HEK293T (cell line): ENCODE data around the gene BLTP1.

Experiments
- FOXM1 ChIP-seq: fragments of 450-650 bp; IDR thresholded peaks from 2 replicates; pipeline ENCODE4 v1.6.1; 2017; ENCODE audit warnings: mild to moderate bottlenecking, borderline replicate concordance
- HDGF ChIP-seq: fragments of 450-650 bp; IDR thresholded peaks from 2 replicates; pipeline ENCODE4 v1.6.1; 2017; ENCODE audit warnings: antibody characterized with exemption, borderline replicate concordance
- SP1 ChIP-seq: fragments of 450-650 bp; IDR thresholded peaks from 2 replicates; pipeline ENCODE4 v1.6.1; 2017

GRCh38 chr4:122163301-122163700 is 11.2 kb downstream of the BLTP1 start:
- TF ChIP-seq SP1 (no peak), FOXM1 (no peak), HDGF (no peak)
